Smooth muscle cell (in vitro differentiated cells): ENCODE measurements around the gene TRIM66. TPM values are rescaled to one million over a fixed set of nuclear protein-coding genes. Genes with fewer than 3 reads are reported as not detected.

Source experiments
- DNase-seq: peaks from one replicate; lab custom pipeline; 2025; ENCODE audit not compliant: unreplicated experiment; lab: John Stamatoyannopoulos, UW
- H2AFZ ChIP-seq: fragments of 200-600 bp; sonication (generic); 2 replicates; pipeline ENCODE4 v1.6.0; 2016; ENCODE audit warnings: antibody characterized with exemption, low read depth, mild to moderate bottlenecking
- H3F3A ChIP-seq: fragments of 200-600 bp; sonication (generic); 2 replicates; pipeline ENCODE4 v1.6.0; 2017; ENCODE audit warnings: antibody characterized with exemption, low read depth
- H3K27ac ChIP-seq: fragments of 200-600 bp; sonication (generic); 2 replicates; pipeline ENCODE4 v1.5.1; 2016; ENCODE audit warnings: low read depth, mild to moderate bottlenecking
- H3K27me3 ChIP-seq: fragments of 200-600 bp; sonication (generic); 2 replicates; pipeline ENCODE4 v1.6.1; 2016; ENCODE audit warnings: low read depth, mild to moderate bottlenecking
- H3K36me3 ChIP-seq: fragments of 200-600 bp; sonication (generic); 2 replicates; pipeline ENCODE4 v1.5.1; 2016; ENCODE audit warnings: low read depth
- H3K4me1 ChIP-seq: fragments of 200-600 bp; sonication (generic); 2 replicates; pipeline ENCODE4 v1.5.1; 2016; ENCODE audit warnings: low read depth
- H3K4me2 ChIP-seq: fragments of 200-600 bp; sonication (generic); 2 replicates; pipeline ENCODE4 v1.6.0; 2016; ENCODE audit warnings: mild to moderate bottlenecking
- H3K4me3 ChIP-seq: fragments of 200-600 bp; sonication (generic); 2 replicates; pipeline ENCODE4 v1.5.1; 2016; ENCODE audit warnings: mild to moderate bottlenecking
- H3K79me2 ChIP-seq: fragments of 200-600 bp; sonication (generic); 2 replicates; pipeline ENCODE4 v1.6.0; 2016; ENCODE audit warnings: low read depth, mild to moderate bottlenecking
- H3K9ac ChIP-seq: fragments of 200-600 bp; sonication (generic); 2 replicates; pipeline ENCODE4 v1.6.0; 2016; ENCODE audit warnings: low read depth
- H3K9me3 ChIP-seq: fragments of 200-600 bp; sonication (generic); replicated peaks from 2 replicates; pipeline ENCODE4 v1.5.1; 2016; ENCODE audit warnings: low read depth
- H4K20me1 ChIP-seq: fragments of 200-600 bp; sonication (generic); 2 replicates; pipeline ENCODE4 v1.6.0; 2016; ENCODE audit warnings: low read depth
- WGBS: methylation state at CpG from one replicate; pipeline ENCODE4 v1.1.7; 2016; ENCODE audit warnings: low lambda C conversion rate; 5-methylcytosine and 5-hydroxymethylcytosine counted together
- polyA plus RNA-seq: library from polyadenylated mRNA; unstranded; fragments of >200 nt; fragmentation: Nextera tagmentation; extraction: Ambion mirVana; gene quantifications from 2 replicates; pipeline ENCODE4 v1.2.1, GENCODE V29; 2016
- total RNA-seq: library from RNA; depleted of rRNA; stranded (reverse); fragments of >200 nt; gene quantifications from 2 replicates; pipeline ENCODE4 v1.2.3, GENCODE V29; 2014
- TF ChIP-seq, protein P1 (sequence below): fragments of 200-600 bp; sonication (generic); IDR thresholded peaks from 2 replicates; pipeline ENCODE4 v1.5.1; 2017; ENCODE audit warnings: borderline replicate concordance, mild to moderate bottlenecking, antibody characterized with exemption; ENCODE audit not compliant: insufficient read depth, poor library complexity, severe bottlenecking

TRIM66 gene
- total and polyA plus RNA-seq, 2 experiments from 2014 or later = 0.24 to 5.8 TPM

DNA sequence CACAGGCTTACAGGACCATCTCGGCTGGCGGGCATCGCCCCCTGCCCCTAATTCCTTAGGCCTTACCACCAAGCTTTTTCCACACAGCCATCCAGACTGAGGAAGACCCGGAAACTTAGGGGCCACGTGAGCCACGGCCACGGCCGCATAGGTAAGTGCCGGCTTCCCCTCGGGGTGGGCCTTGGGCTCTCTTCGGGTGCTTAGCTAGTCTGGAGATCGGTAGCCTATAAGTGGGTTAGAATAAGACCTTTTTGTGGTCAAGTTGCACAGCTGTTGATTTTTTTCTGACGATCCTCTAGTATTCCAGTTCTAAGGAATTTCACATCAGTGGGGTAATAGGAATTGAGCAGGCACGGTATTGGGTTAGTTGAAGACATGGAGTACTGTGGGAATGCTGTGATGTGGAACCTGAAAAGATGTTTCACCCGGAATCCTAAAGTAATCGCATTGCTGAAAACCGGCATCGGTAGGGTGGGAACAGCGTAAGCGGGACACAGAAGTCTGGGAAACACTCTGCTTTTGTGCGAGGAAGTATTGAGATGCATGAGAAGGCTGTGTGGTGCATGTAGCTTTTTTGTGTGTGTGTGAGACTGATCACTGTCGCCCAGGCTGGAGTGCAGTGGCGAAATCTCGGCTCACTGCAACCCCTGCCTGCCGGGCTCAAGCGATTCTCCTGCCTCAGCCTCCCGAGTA, 796 bp upstream of the TRIM66 start:
- WGBS = 4% methylated on average over 27 of the region's 27 CpGs
- Histone ChIP-seq H3K36me3 (no peaks in the 10 kb centered on the region), H3K9ac (peak overlapping the region; percentile 98), H3K79me2 (peaks cover 25% of the 10 kb centered on the region), H3K4me1 (peaks cover 26% of the 10 kb centered on the region), H3K4me3 (peak overlapping the region; percentile 85), H3K9me3 (no peaks in the 10 kb centered on the region), H4K20me1 (peaks cover 34% of the 10 kb centered on the region), H3K27me3 (no peaks in the 10 kb centered on the region), H2AFZ (no peak overlapping the region), H3F3A (peaks cover 34% of the 10 kb centered on the region), H3K27ac (peak overlapping the region; percentile 88), H3K4me2 (peak overlapping the region; percentile 96)
- no peak for DNase-seq
- TF ChIP-seq, protein P1, sequence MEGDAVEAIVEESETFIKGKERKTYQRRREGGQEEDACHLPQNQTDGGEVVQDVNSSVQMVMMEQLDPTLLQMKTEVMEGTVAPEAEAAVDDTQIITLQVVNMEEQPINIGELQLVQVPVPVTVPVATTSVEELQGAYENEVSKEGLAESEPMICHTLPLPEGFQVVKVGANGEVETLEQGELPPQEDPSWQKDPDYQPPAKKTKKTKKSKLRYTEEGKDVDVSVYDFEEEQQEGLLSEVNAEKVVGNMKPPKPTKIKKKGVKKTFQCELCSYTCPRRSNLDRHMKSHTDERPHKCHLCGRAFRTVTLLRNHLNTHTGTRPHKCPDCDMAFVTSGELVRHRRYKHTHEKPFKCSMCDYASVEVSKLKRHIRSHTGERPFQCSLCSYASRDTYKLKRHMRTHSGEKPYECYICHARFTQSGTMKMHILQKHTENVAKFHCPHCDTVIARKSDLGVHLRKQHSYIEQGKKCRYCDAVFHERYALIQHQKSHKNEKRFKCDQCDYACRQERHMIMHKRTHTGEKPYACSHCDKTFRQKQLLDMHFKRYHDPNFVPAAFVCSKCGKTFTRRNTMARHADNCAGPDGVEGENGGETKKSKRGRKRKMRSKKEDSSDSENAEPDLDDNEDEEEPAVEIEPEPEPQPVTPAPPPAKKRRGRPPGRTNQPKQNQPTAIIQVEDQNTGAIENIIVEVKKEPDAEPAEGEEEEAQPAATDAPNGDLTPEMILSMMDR = no peak

DNA sequence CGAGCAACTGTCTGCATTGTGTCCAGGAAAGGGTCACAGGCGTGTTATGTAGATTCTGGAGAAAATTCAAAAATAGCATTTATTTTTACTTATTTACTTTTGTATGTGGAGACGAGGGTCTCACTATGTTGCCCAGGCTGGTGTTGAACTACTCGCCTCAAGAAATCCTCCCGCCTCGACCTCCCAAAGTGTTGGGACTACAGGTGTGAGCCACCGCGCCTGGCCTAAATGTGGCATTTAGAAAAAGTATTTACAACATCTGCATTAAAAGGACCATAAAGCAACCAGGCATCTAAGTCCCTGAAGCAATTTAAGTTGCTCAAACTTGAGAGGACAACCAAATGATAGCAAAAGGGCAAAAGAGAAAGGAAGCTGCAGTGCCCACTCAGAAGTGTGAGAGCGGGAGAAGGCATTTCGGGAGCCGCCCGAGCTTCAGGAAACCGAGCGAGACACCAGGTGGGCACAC, 595 bp downstream of the TRIM66 start:
- Histone ChIP-seq H3K79me2 (peaks cover 25% of the 10 kb centered on the region), H3K27me3 (no peaks in the 10 kb centered on the region), H3F3A (peaks cover 27% of the 10 kb centered on the region), H3K4me2 (peak overlapping the region; percentile 96), H3K36me3 (no peaks in the 10 kb centered on the region), H3K27ac (peak overlapping the region; percentile 88), H3K4me1 (peaks cover 19% of the 10 kb centered on the region), H2AFZ (peak overlapping the region; percentile 52), H3K9ac (peak overlapping the region; percentile 98), H4K20me1 (peaks cover 32% of the 10 kb centered on the region), H3K9me3 (no peaks in the 10 kb centered on the region), H3K4me3 (peak overlapping the region; percentile 85)
- DNase-seq = no peak
- TF ChIP-seq, protein P1 = no peak
- WGBS = 38% methylated on average over 14 of the region's 14 CpGs

DNA sequence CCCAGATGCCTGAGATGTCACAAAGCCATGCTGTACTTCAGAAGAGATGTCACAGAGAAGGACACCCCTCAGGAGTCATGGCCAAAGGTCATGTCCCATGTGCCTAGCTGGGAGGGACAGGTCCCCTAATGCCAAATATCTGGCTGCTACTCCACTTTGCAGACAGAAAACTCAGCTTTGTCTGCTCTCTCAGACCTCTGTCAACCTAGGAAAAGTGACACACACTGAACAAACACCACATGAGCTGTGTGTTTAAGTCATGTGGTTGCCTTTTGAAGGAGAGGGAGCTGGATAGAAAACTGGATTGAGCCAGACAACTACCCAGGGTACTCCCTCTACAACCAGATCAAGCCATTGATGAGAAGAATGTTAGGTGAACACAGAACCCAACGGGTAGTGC, 3.5 kb downstream of the TRIM66 start:
- Histone ChIP-seq H3K9me3 (no peaks in the 10 kb centered on the region), H3K27me3 (no peaks in the 10 kb centered on the region), H2AFZ (no peak overlapping the region), H3K79me2 (peaks cover 14% of the 10 kb centered on the region), H3K4me2 (no peak overlapping the region), H4K20me1 (peaks cover 10% of the 10 kb centered on the region), H3K9ac (no peak overlapping the region), H3K36me3 (no peaks in the 10 kb centered on the region), H3K4me1 (peaks cover 13% of the 10 kb centered on the region), H3K27ac (no peak overlapping the region), H3F3A (peaks cover 2% of the 10 kb centered on the region), H3K4me3 (no peak overlapping the region)
- DNase-seq = no peak
- WGBS = 100% methylated on average over 1 of the region's 1 CpG
- TF ChIP-seq, protein P1 = no peak

GRCh38 chr11:8676458-8676857, 6.0 kb downstream of the TRIM66 start:
- Histone ChIP-seq H3K4me3 (no peak overlapping the region), H2AFZ (no peak overlapping the region), H3K27ac (no peak overlapping the region), H3K4me1 (peaks cover 10% of the 10 kb centered on the region), H3K36me3 (no peaks in the 10 kb centered on the region), H4K20me1 (no peaks in the 10 kb centered on the region), H3K27me3 (no peaks in the 10 kb centered on the region), H3K4me2 (no peak overlapping the region), H3K79me2 (no peaks in the 10 kb centered on the region), H3F3A (peaks cover 12% of the 10 kb centered on the region), H3K9me3 (no peaks in the 10 kb centered on the region), H3K9ac (no peak overlapping the region)
- TF ChIP-seq, protein P1 = no peak
- WGBS = 88% methylated on average over 1 of the region's 1 CpG
- no peak for DNase-seq
